ENCODE data around the gene IL9R.

DNA sequence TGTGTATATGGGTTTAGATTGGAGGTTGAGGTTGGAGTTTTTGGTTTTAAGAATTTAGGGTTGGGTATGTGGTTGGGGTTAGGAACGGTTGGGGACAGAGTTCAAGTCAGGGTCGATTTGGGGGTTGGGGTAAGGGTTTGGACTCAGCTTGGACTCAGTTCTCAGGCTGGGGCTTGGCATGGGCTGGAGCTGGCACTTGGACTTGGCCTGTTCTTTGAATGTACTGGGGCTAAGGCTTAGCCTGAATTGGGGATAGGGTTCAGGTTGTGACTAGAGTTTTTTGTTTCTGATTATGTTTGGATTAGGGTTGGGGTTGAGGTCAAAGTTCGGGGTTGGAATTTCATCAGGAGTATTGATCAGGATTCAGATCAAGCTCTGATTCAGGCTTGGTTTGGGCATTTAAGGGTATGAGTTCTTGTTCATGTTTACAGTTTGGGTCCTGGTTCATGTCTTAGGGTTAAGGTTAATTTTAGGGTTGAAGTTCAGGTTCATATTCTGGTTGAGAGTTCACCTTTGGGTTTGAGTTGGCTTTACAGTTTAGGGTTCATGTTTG, 46.2 kb upstream of the IL9R start:
- TF ChIP-seq, protein P1, sequence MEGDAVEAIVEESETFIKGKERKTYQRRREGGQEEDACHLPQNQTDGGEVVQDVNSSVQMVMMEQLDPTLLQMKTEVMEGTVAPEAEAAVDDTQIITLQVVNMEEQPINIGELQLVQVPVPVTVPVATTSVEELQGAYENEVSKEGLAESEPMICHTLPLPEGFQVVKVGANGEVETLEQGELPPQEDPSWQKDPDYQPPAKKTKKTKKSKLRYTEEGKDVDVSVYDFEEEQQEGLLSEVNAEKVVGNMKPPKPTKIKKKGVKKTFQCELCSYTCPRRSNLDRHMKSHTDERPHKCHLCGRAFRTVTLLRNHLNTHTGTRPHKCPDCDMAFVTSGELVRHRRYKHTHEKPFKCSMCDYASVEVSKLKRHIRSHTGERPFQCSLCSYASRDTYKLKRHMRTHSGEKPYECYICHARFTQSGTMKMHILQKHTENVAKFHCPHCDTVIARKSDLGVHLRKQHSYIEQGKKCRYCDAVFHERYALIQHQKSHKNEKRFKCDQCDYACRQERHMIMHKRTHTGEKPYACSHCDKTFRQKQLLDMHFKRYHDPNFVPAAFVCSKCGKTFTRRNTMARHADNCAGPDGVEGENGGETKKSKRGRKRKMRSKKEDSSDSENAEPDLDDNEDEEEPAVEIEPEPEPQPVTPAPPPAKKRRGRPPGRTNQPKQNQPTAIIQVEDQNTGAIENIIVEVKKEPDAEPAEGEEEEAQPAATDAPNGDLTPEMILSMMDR (conservative IDR thresholded peaks at IDR 0.05; ENCODE audit: low read length): no peak
- TF ChIP-seq EZH2phosphoT487 (IDR thresholded peaks at IDR 0.05; ENCODE audit: borderline replicate concordance): no peak
